GM12801 (cell line): ENCODE results near the gene ATP8B4.

Source experiments
- TF ChIP-seq, protein P1 (sequence below): IDR thresholded peaks from one replicate; pipeline ENCODE4 v1.5.1; 2011; ENCODE audit warnings: control low read depth; ENCODE audit not compliant: insufficient read length; ENCODE audit errors: extremely low read depth

ATP8B4 gene

GRCh38 chr15:50162969-50163718 lies 44.1 kb upstream of the ATP8B4 start:
- TF ChIP-seq, protein P1, sequence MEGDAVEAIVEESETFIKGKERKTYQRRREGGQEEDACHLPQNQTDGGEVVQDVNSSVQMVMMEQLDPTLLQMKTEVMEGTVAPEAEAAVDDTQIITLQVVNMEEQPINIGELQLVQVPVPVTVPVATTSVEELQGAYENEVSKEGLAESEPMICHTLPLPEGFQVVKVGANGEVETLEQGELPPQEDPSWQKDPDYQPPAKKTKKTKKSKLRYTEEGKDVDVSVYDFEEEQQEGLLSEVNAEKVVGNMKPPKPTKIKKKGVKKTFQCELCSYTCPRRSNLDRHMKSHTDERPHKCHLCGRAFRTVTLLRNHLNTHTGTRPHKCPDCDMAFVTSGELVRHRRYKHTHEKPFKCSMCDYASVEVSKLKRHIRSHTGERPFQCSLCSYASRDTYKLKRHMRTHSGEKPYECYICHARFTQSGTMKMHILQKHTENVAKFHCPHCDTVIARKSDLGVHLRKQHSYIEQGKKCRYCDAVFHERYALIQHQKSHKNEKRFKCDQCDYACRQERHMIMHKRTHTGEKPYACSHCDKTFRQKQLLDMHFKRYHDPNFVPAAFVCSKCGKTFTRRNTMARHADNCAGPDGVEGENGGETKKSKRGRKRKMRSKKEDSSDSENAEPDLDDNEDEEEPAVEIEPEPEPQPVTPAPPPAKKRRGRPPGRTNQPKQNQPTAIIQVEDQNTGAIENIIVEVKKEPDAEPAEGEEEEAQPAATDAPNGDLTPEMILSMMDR = no peak

- TF ChIP-seq, protein P1 = no peak
These were observed 32.4 kb upstream of the ATP8B4 start for GRCh38 chr15:50151476-50151875.

GRCh38 chr15:50150851-50151250 lies 31.8 kb upstream of the ATP8B4 start:
- TF ChIP-seq, protein P1 = no peak

DNA sequence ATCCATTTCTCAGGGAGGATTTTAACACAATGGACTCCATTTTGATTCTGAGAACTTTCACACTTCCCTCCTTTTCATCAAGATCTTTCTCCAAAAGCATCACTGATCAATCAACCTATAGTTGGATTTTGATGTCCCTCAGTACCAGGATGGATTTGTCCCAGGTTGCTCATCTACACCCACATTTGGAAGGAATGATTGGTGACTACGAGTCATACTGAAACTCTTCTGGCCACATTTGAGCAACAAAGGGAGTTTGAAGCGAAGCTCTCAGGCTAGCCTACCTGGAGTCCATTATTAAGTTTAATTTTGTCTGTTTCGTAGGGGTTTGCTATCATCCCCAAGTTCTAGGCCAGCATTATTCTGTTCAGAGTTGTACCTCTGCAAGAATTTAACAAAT lies 31.3 kb upstream of the ATP8B4 start:
- TF ChIP-seq, protein P1 = no peak

DNA sequence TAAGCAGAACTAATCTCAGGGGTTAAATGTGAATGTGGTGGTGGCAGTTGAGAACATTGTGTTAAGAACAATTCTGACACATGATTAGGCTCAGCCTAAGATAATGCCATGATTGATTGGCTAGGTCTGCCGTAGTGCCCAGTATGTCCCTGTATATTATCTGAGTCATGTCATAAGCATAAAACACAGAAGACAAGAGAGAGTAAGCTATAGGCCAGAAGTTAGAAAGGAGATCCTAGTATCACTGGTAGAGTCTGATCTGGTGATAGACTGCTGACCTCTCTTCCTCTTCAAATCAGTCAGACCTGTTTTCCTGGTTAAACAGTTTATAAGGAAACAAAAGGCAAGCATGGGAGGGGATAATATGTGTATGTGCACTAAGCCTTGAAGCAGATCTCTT lies 30.1 kb upstream of the ATP8B4 start:
- TF ChIP-seq, protein P1 = no peak

DNA sequence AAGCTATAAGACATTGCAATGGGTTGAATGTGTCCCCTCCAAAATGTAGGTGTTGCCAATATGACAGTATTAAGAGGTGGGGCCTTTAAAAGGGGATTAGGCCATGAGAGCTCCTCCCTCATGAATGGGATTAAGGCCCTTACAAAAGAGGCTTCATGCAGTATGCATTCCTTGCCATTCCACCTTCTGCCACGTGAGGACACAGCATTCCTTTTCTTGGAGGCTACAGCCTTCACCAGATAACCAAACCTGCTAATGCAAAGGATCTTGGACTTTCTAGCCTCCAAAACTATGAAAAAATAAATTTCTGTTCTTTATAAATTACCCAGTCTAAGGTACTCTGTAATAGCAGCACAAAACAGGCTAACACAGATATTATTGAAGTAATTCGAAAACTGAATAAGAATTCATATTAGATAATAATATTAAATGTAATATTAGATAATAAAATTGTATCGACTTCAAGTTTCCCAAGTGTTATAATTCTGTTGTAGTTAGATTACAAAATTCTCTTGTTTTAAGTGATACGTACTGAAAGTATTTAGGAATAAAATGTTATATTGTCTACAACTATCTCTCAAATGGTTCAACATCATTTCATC lies 29.4 kb upstream of the ATP8B4 start:
- TF ChIP-seq, protein P1 = no peak

GRCh38 chr15:50146632-50147031 lies 27.6 kb upstream of the ATP8B4 start:
- TF ChIP-seq, protein P1 = no peak
